GM18858 (cell line): ENCODE measurements around the gene FECH.

Experiments
- ATAC-seq: cut with Tn5 transposase; IDR thresholded peaks from one replicate; pipeline ENCODE4 v1.9.1; 2021; ENCODE audit not compliant: unreplicated experiment

Gene FECH

DNA sequence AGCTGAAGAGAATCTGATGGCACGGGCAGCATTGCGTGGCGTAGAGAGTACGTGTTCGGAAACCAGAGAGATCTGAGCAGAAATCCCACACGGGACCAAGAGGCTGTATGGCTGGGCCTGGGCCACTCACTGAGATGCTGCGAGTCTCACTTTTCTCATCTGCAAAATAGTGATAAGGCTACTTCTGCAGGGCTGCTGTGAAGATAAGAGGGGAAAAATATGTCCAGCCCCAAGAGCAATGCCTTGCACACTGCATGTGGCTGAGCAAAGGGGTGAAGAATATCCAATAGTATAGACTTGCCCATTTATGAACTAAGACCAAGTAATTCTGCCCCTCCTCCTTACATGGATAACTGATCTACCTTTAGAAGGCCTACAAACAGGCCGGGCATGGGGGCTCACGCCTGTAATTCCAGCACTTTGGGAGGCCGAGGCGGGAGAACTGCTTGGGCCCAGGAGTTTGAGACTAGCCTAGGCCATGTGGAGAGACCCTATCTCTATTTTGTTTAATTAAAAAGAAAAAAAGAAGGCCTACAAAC lies 3.1 kb downstream of the FECH start:
- no peak for ATAC-seq

DNA sequence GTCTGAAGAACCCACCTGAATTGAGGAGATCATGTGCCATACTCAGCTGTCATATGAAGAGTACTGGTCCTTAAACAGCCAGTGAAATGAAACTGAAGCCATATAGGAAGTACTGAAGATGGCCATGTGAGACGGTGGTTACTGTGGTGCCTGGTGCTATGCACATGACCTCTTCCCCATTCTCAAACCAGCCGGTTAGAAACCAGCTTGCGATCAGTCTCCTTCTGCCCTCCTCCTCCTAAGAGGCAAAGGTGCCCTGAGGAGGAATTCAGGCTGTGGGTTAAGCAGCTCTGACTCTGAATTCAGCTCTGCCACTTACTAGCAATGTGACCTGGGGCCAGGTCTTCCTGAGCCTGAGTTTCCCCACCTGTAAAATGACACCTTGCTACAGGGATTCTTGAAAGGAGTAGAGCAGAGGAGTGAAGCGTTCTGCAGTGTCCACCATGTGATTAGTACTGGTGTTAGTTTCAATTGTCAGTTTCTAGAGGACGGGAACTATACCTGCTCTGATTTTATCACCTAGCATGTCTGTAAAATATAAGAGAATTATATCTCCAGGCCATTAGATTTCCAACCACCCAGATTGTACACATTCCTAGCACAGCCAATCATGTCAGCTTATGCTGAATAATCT lies 5.1 kb downstream of the FECH start:
- ATAC-seq: peak; percentile 93

DNA sequence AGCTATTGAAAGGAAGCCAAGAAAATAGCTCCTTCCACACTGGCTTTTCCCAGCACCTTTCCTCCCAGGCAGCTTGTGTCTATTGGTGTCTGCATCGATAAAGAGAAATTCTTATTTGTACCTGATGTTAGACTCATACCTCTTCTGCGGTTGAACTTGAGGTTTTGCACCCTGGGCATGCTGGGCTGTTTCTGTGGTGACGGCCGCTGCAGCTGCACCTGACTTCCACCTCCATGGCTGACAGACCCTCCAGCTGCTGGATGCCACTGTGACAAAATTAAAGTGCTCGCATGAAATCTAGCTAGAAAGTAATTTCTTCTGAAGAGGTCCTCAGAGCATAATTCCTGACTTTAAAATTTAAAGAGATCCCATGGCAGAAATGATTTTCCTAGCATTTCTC lies 6.6 kb downstream of the FECH start:
- no peak for ATAC-seq

DNA sequence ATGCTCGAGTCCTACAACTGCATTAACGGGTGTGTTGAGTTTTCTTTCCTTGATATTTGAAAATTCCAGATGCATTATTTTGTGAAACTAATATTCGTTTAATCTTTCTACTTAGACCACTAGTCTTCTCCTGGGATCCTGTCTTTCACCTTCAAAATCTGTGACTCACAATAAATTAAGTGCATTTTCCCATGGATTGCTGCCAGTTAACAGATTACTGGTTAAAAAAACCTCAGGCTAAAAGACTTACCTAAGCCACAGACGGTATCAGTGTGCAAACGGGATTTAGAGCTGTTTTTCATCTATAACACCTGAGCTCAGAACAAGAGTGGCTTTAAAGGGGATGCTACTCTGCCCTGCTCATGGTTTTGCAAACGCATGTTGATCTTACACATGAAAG lies 10.2 kb downstream of the FECH start:
- ATAC-seq: no peak

DNA sequence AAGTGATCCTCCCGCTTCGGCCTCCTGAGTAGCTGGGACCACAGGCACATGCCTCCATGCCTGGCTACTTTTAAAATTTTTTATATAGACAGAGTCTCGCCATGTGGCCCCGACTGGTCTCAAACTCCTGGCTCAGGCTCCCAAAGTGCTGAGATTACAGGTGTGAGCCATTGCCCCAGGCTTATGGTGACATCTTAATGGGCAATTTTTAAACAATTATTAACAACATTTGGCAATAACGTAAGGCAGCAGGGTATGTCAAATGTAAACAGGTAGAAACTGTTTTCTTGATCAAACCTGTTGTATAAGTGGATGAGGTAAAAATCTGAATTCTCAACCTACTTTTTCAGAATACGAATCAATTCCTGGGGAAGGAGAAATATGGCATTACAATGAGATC lies 11.0 kb downstream of the FECH start:
- ATAC-seq: no peak

DNA sequence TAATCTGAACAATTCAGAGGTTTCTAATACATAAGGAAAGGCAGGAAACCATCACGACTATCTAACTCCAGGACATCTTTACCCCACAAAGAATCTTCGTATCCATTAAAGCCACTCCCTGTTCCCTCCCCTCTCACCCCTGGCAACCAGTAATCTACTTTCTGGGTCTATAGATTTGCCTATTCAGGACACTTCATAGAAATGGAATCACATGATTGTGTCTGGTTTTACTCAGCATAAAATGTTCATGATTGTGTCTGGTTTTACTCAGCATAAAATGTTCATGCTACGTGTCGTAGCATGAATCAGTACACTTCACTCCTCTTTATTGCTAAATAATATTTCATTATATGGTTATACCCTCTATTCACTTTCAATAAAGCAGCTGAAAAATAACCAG lies 11.6 kb downstream of the FECH start:
- ATAC-seq: no peak

DNA sequence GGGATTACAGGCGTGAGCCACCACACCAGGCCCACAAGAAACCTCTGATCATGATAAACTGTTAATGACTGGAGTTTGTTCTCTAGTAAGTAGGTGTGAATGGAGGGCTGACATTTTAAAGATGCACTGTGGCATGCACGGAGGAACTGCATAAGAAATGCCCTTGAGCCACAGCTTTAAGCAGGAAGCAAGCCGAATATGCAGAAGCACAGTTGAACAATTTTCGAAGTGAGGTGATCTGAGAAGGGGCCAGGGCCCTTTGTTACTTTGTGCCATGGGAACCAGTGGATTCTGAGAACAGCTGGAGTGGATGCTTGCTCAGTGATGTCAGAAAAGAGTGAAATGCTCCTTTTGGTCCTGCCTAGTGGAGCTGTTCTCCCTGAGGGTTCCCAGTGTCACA lies 16.3 kb downstream of the FECH start:
- no peak for ATAC-seq

DNA sequence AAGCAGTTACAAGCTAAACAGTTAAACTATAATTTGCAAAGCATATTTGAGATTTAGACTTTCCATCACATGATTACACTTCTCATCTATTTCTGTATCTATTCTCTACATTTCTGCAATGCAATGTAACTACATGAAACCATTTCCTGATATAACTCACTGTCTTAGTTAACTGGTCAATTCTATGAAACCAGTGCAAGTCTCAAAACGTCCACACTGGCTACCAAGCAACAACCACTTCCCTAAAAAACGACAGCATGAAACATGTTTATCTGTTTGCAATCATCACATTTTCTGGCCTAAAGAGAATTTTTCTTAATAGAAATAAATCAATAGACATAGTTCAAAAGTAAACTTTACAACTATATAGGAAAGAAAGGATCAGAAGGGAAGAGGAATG lies 17.4 kb downstream of the FECH start:
- ATAC-seq: no peak

DNA sequence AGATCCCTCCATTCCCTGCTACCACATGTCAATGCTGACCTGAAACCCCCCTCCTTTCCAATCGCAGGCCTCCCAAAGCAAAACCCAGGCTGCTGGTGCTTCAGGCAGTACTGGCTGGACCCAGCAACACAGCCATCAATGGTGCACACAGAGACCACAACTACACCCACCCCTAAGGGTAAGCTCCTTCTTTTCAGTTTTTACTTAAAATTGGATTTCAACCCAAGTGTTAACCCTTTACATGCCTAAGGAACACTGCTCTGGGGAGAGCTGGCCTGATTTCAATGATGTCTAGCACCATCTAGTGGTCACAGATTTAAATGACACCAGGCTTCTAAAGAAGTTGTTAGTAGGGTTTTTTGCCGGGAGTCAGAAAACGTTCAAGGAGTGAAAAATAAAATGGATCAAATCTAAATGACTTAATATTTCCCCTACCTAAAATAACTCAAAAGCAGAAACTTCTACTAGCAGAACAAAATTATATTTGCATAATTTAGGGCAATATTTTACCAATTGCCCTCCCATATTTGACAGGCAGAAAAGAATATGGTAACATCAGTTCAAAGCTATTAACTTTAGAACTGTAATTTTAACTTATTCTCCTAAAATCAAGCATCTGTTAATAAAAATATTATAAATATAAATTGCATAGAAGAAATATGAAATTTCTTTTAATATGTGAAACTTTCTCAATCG lies 24.6 kb downstream of the FECH start:
- ATAC-seq: no peak

DNA sequence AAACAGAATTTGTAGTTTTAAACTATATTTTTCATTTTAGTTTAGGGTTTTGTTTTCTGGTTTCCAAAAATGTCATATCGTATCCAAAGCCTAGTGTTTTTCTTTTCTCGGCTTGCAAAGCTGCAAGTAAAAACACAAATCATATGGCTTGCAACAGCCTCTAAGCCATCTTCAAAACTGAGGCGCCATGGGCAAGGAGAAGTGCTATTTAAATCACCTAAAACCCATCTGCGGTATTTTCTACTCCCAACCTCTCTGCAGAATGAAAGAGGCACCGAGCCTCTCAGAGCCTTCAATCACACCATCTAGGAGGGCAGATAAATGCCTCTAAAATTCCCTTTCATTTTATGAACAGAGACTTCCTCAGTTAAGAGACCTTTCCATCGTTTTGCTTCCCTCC lies 25.2 kb downstream of the FECH start:
- no peak for ATAC-seq

DNA sequence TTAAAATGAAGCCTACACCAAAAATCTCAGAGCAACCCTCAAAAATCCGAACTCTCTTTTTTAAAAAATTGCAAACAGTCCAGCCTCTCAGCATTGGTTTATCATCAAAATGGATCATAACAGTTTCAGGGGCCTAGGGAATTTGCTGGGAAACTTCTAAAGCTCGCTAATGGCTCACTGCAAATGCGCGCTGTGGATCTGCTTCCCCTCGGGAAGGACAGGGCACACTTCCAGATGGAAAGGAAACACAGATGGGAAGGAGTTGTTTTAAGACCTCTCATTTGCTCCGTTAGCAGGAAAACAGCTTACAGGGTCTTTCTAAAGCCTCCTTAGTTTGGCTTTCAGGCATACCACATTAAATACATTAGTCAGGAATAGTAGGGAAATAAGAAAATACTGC lies 27.2 kb downstream of the FECH start:
- no peak for ATAC-seq

DNA sequence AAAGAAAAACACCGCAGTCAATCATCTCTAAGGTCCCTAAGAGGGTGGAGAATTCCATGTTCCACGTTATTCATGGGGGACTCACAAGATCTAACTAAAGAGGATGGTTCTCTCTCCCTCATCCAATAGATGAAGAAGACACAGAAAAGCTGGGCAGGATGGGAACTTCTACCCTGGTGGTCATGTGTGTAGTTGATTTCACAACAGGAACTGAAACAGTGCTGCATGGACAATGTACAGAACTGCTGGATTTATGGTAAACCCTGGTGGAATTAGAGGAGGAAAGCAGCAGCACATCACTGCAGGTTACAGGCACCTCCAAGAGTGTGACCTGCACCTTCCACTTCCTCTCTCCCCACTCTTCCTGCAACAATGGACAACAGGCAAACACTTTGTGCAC lies 31.4 kb downstream of the FECH start:
- no peak for ATAC-seq

DNA sequence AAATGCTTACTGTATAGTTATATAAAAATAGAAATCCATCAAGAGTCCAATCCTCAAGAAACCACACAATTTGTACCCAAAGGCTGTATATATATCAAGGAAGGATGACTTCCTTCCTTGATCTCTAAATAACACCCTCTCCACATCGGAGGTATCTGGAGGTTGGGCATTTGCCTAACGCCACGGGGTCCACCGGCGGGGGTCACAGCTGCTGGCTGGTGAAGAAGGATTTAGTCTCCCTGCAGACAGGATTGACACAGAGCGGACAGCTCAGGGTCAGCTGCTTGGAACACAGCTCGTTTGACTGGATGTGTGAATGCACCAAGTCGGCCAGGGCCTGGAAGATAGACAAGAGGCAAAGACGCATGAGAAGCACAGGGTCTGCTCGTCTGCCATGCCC lies 36.0 kb downstream of the FECH start:
- ATAC-seq: no peak

DNA sequence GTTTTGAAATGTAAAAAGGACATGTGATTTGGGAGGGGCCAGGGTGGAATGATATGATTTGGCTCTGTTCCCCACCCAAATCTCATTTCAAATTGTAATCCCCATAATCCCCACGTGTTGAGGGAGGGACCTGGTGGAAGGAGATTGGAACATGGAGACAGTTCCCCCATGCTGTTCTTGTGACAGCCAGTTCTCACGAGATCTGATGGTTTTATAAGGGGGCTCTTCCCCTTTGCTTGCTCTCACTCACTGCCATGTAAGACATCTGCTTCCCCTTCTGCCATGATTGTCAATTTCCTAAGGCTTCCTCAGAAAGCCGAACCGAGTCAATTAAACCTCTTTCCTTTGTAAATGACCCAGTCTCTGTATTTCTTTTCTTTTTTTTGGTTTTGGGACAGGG lies 39.2 kb downstream of the FECH start:
- ATAC-seq: no peak

DNA sequence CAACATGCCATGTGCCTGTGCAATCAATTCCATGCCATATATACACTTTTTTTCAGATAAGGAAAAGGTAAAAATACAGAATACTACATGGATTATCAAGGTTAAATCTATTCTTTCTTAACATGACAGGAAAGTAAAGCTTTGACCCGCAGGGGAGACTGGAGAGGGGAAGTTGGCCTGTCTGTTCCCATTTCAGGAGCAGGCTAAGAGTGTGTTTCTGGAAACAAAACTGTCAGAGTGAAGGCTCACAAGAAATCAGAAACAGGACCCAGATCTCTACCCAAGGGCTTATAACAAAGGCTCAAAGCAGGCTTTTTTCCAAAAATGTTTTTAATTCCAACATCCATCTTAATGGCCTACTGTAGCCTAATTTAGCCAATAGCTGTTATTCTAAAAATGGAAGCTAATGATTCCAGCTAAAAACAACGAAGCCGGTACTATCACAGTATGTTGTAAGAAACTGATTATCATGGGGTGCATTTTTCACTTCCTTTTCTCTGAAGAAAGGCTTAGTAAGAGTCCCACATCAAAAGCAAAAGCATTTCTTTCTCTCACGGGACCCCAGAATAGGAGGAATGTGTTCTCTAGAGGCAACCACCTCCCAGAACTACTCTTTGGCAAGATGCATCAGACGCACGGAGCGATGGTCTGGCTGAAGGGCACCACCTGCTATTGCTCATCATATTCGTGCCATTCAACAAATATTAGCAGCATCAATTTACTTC lies 41.4 kb downstream of the FECH start:
- peak; percentile 78 for ATAC-seq

DNA sequence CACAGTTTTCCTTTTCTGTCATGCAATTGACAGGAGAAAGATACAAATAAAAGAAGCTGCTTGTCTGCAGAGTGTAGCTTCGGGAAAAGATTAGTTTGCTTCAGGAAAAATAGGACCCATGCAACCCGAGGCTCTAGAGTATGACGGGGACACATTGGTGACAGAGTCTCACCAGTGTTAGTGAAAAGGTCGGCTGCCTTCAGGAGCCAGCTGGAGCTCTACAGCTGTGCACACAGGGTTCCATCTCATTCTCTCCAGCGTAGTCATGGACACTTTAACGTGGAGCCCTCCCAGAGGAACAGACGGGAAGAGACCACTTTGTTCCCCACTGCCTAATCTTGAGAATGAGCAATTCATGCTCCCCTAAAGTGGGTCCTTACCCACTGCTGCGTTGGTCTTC lies 42.9 kb downstream of the FECH start:
- no peak for ATAC-seq

DNA sequence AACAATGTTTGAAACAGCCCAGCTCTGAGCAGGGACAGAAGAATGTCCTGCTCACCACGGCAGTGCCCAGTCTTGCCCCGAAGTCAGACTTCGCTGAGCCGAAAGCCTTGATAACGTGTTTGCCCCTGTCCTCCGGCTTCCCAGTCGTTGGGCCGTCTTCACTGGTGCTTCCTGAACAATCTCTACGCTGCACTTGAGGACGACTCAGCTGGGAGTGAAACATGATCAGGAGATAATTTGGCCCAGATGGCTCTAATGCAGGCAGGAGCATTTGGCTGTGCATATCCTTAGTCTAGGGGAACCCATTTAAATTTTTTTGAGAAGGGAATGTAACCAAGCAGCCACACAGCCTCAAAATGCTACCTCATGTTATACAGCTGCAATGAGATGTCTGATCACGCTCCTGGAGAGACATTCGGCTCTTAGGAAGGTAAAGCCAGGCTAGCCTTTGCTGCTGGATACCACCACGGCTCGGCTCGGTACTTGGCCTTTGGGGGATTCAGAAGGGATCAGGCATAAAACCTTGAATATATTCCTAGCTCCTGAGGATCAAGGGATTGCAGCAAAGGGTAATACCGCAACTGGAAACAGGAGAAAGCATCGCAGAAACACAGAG lies 43.6 kb downstream of the FECH start:
- no peak for ATAC-seq

DNA sequence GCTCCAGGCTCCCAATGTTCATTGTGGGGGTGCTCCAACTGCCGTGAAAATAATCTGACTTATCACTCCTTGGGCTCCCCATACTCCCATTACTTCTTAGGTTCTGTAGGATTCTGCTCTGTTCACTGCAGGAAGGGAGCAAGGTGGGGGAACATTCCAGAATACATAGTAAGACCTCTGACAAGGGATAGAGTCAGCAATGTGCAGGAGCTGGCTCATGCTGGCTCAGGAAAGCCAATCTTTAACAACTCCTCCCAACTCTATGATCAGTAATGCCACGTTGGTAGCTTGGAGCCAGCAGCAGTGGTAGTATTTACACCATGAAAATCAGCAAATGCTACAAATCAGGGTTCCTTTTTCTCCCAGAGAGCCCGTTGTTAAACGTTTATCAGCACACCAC lies 44.4 kb downstream of the FECH start:
- ATAC-seq: no peak

DNA sequence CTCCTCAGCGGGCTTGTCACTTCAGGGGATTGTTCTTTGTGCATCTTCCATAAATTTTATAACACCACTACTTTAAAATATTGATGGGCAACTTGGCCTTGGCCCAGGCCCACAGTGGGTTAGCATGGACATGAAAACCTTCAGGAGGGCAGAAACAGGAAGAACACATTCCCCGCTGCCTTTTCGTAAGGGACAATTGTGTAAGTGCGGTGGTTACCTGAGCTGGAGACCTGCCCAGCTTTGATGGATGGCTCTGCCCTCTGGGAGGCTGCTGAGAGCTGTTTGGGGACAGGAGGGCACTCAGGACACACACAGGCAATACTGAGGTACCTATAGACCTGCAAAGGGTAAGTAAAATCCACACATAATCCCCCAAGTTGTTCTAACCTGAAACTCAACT lies 46.8 kb downstream of the FECH start:
- ATAC-seq: no peak

DNA sequence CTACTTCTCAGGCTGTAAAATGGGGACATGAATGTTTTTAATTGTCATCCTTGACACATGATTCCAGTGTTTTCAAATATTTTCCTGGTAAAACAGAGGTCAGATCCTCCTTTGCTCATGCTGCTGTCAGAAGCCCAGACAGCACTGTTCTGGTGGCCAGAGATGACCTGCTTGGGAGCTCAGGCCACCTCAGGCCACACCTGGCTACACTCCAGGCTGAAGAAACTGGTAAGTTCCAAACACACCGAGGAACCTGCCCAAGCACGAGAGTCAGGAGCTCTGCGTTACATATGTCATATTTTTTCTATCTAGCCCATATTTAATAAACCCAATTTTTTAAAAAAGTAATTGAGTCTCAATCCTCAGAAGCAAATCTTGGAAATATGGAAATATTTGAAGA lies 47.9 kb downstream of the FECH start:
- no peak for ATAC-seq

DNA sequence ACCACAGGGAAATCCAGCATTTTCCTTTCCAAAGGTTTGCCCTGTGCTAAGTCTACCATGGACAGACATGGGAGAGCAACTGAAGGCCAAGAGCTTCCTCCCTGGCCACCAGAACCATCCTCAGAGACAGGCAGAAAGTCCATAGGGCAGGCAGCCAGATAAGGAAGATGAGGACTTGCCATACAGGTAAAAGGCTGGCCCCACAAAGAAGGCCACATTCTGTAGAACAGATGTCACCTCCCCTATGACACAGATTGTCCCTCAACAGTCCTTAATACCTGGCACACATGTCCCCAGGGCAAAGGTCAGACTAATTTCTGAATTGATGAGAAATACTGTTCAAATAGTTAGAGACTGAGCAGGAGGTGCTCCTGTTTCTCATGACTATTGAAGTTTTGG lies 52.0 kb downstream of the FECH start:
- no peak for ATAC-seq
